ENCODE measurements around the gene MAX. TPM values are rescaled to one million over a fixed set of nuclear protein-coding genes. Genes with fewer than 3 reads are reported as not detected.

MAX gene
- total RNA-seq, 2 donors from 2014 or later = 73.2 to 79.0 TPM

GRCh38 chr14:65045709-65046108 is 56.6 kb downstream of the MAX start:
- H3K9me3 ChIP-seq = no peaks in the 10 kb centered on the region
- no peak overlapping the region for H3K27ac ChIP-seq
- DNase-seq (ENCODE audit: low spot score) = no peak
- H3K4me1 ChIP-seq (replicated peaks) = no peaks in the 10 kb centered on the region
- 90% methylated on average over 4 of the region's 4 CpGs for WGBS
- H3K36me3 ChIP-seq = peaks cover 0 to 3% of the 10 kb centered on the region in 2 donors
- no peaks in the 10 kb centered on the region for H3K27me3 ChIP-seq (replicated peaks; ENCODE audit: insufficient read depth)
- no peak overlapping the region for H3K4me3 ChIP-seq
- intact Hi-C loops (cut with DNase I) = no loop called here
- TF ChIP-seq POLR2AphosphoS5 (IDR thresholded peaks at IDR 0.05) = no peak
- no peak for TF ChIP-seq POLR2A (IDR thresholded peaks at IDR 0.05)
- TF ChIP-seq CTCF (IDR thresholded peaks at IDR 0.05) = no peak

GRCh38 chr14:65045006-65045405 is 57.3 kb downstream of the MAX start:
- no peak for DNase-seq (ENCODE audit: low spot score)
- Histone ChIP-seq H3K9me3 (no peaks in the 10 kb centered on the region), H3K27me3 (replicated peaks; ENCODE audit: insufficient read depth) (no peaks in the 10 kb centered on the region), H3K27ac (no peak overlapping the region), H3K4me3 (no peak overlapping the region), H3K4me1 (replicated peaks) (no peaks in the 10 kb centered on the region), H3K36me3 (peaks cover 0 to 3% of the 10 kb centered on the region in 2 donors)
- TF ChIP-seq POLR2AphosphoS5 (IDR thresholded peaks at IDR 0.05) (no peak), CTCF (IDR thresholded peaks at IDR 0.05) (no peak), POLR2A (IDR thresholded peaks at IDR 0.05) (no peak)
- WGBS = 92% methylated on average over 5 of the region's 5 CpGs
- intact Hi-C loops (cut with DNase I) = no loop called here

- Histone ChIP-seq H3K27ac (no peak overlapping the region), H3K9me3 (no peaks in the 10 kb centered on the region), H3K4me3 (no peak overlapping the region), H3K36me3 (peaks cover 0 to 3% of the 10 kb centered on the region in 2 donors), H3K4me1 (replicated peaks) (no peaks in the 10 kb centered on the region), H3K27me3 (replicated peaks; ENCODE audit: insufficient read depth) (no peaks in the 10 kb centered on the region)
- no peak for DNase-seq (ENCODE audit: low spot score)
- intact Hi-C loops (cut with DNase I) = no loop called here
- TF ChIP-seq POLR2AphosphoS5 (IDR thresholded peaks at IDR 0.05) = no peak
- no peak for TF ChIP-seq CTCF (IDR thresholded peaks at IDR 0.05)
- 91% methylated on average over 9 of the region's 9 CpGs for WGBS
Observed at GRCh38 chr14:65044596-65044959, 57.7 kb downstream of the MAX start.

- no peaks in the 10 kb centered on the region for H3K4me1 ChIP-seq (replicated peaks)
- no peak overlapping the region for H3K27ac ChIP-seq
- peaks cover 0 to 3% of the 10 kb centered on the region in 2 donors for H3K36me3 ChIP-seq
- H3K27me3 ChIP-seq (replicated peaks; ENCODE audit: insufficient read depth) = no peaks in the 10 kb centered on the region
- no peak overlapping the region for H3K4me3 ChIP-seq
- intact Hi-C loops (cut with DNase I) = no loop called here
- H3K9me3 ChIP-seq = no peaks in the 10 kb centered on the region
- TF ChIP-seq CTCF (IDR thresholded peaks at IDR 0.05) = no peak
- no peak for TF ChIP-seq POLR2A (IDR thresholded peaks at IDR 0.05)
- TF ChIP-seq POLR2AphosphoS5 (IDR thresholded peaks at IDR 0.05) = no peak
- DNase-seq (ENCODE audit: low spot score) = no peak
- 95% methylated on average over 12 of the region's 12 CpGs for WGBS
Observed at GRCh38 chr14:65043893-65044595, 58.3 kb downstream of the MAX start.

GRCh38 chr14:65042731-65043372 is 59.5 kb downstream of the MAX start:
- H3K9me3 ChIP-seq = no peaks in the 10 kb centered on the region
- 89% methylated on average over 8 of the region's 8 CpGs for WGBS
- DNase-seq (ENCODE audit: low spot score) = no peak
- H3K4me1 ChIP-seq (replicated peaks) = no peaks in the 10 kb centered on the region
- H3K27me3 ChIP-seq (replicated peaks; ENCODE audit: insufficient read depth) = no peaks in the 10 kb centered on the region
- TF ChIP-seq POLR2A (IDR thresholded peaks at IDR 0.05) (no peak), POLR2AphosphoS5 (IDR thresholded peaks at IDR 0.05) (no peak), CTCF (IDR thresholded peaks at IDR 0.05) (no peak)
- H3K4me3 ChIP-seq = no peak overlapping the region
- H3K27ac ChIP-seq = no peak overlapping the region
- intact Hi-C loops (cut with DNase I) = no loop called here
- H3K36me3 ChIP-seq = peaks cover 0 to 3% of the 10 kb centered on the region in 2 donors
